GF-D8 (cell line): ENCODE measurements around the gene PRDM16.
"Not testable (repeated sequence)": the region's sequence is repeated elsewhere in the genome, so short reads cannot be mapped to it uniquely, and the experiment has no call there.

Source experiments
- DNase-seq: peaks from one replicate; lab custom pipeline; 2025; lab: John Stamatoyannopoulos, UW

The PRDM16 gene

GRCh38 chr1:3082051-3082450 lies 13.0 kb downstream of the PRDM16 start:
- DNase-seq, result no peak

DNA sequence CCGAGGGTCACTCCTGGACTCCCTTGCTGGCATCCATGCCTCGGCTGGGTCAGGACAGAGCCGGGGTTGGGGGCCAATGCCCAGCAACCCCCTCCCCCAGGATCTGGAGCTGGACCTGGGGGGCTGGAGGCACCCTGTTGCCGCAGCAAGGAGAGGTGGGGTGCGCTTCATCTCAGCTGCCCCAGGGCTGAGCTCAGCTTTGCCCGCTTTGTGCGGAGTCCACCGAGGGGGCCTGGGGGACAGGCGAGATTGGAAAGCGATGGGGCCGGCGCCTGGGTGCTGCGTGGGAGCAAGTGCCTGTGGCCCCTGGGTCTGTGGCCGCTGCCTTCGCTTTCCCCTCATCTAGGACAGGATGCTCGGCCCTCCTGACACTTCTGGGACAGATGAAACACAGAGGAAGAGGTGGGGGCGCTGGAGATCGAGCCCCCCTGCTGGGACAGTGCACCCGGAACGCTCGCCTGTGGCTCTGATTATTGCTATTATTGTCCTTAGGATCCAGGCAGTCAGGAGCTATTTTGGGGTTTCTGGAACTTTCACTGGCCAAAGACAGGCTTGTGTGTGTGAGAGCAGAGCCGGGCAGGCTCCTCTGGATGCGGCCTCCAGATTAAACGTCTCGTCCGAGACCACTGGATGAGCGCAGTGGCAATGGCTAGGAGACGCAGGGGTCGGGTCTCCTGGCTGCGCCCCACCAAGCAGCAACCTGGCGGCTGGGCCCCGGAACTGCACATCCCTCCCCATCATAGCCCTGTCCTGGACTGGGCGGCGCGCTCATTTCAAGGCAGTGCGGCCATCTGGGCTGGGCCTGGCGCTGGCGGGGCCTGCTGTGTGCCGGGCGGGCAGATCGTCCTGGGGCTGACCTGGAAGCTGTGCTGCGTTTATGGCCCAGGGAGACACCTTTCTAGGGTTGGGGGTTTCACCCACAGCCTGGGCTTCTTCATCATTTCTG lies 13.8 kb downstream of the PRDM16 start:
- DNase-seq, result no peak

- DNase-seq, result no peak
Observed at GRCh38 chr1:3084154-3084553, 15.2 kb downstream of the PRDM16 start.

- DNase-seq, result no peak
Observed at GRCh38 chr1:3084726-3085125, 15.7 kb downstream of the PRDM16 start.

DNA sequence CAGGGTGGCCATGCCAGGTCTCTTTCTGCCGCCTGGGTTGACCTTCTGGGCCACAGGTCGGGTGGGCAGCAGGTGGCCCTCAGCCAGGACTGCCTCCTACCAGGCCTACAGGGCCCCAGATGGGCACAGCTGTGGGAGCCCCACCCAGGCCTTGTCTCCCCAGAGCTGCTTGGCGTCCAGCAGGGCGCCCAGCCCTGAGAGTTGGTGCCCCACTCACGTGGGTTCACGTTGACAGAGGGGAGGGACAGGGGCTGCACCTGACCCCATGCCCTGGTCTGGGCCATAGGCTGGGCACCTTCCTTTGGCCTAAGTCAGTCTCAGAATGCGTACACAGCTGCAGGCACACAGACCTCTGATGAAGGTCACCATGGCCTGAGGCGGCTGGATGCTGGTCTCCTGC lies 16.7 kb downstream of the PRDM16 start:
- no peak for DNase-seq

DNA sequence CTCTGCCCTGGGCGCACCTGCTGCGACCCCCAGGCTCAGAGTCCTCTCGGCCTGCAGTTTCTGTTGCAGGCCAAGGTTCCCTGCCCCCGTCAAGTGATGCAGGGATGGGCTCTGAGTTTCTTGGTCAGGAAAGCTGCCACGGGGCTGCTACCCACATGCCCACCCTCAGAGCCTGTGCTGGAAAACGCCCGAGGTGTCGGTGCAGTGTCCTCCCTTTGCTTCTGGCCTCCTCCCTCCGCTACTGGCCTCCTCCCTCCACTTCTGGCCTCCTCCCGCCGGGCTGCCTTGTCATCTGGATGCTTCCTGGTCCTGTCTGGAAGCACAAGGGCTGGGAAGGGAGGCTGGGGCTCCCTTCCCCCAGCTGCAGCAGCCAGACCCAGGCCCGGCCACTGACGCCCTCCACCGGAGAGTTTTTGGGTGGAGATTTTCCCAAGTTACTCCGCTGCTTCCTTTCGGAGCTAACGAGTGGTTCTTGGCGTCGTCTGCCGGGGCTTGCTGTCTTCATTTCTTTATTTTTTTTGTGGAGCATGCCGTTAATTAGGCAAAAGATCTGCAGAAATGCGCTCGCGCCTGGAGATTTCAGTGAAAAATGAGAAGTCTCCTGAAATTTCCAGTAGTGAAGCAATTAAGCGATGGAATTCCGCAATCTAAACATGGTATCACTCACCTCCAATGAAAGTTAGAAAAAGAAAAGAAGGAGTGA lies 17.4 kb downstream of the PRDM16 start:
- DNase-seq, result no peak

DNA sequence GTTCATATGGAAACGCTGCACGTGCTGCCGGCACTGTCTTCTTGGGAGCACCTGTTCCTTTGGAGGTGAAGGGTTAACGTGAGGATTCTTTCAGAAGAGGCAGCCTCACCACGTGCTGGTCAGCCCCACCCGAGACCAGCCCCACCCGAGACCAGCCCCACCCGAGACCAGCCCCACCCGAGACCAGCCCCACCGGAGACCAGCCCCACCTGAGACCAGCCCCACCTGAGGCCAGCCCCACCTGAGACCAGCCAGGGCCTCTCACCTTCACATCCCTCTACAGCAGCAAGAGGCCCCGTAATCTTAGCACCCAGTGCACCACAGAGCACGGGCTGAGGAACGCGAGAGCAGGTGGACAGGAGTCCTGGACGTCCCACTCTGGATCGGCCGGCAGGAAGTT lies 18.0 kb downstream of the PRDM16 start:
- DNase-seq, result no peak

- DNase-seq, result not testable (repeated sequence)
Observed at GRCh38 chr1:3087946-3088668, 19.1 kb downstream of the PRDM16 start.

DNA sequence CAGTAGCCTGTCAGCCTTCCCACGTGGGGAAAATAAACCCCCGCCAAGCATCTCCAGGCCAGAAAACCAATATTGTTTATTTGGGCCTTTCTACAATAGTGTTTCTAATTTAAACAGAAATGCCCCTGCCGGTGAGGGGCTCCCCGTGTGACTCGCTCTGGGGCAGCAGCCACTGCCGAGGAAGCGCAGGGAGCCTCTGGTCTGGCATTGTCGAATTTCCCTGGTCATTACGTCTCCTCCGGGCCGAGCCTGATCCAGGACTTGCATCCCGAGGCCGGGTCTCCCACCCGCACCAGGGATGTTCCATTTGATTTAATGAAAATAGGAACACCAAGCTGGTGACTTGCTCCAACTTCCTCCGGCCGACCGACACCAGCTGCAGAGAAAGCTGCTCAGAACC lies 20.5 kb downstream of the PRDM16 start:
- DNase-seq, result no peak

DNA sequence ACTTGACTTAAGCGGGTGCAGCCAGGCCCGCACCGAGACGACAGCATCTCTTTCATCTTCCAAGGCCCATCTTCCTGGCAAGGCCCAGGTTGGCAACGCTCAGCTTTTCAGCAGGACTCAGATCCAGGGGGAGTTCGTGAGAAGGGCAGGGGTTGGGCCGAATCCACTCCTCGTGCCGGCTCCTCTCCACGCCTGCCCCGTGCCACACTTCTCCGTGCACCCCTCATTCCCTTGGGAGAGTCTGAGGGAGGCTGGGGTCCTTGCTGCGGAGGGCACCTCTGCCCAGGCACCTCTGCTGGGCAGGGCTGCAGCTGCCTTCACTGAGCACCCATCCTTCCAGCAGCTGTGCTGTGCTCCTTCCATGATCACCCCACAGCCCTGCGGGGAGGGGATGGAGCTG lies 22.3 kb downstream of the PRDM16 start:
- DNase-seq, result no peak

DNA sequence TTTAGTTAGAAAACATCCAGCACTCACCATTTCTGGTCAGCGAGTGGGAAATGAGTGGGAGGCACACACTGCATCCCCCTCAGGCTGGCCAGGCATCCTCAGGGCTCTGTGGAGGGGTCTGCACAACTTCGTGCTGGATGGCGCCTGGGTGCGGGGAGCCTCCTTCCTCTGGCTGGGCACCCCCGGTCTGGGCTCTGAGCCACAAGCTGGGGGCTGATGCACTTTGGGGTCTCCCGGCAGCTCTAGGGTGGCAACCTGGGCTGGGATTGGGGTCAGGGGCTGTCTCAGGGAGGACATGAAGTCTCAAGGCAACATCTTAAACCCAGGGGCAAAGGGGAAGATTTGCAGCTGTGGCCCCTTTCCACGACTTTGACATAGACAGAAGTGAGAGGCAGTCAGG lies 23.5 kb downstream of the PRDM16 start:
- no peak for DNase-seq

- peak; percentile 42 for DNase-seq
Observed at GRCh38 chr1:3093898-3094626, 25.1 kb downstream of the PRDM16 start.

GRCh38 chr1:3094863-3095780 lies 26.1 kb downstream of the PRDM16 start:
- DNase-seq, result no peak

GRCh38 chr1:3096345-3096744 lies 27.3 kb downstream of the PRDM16 start:
- no peak for DNase-seq

DNA sequence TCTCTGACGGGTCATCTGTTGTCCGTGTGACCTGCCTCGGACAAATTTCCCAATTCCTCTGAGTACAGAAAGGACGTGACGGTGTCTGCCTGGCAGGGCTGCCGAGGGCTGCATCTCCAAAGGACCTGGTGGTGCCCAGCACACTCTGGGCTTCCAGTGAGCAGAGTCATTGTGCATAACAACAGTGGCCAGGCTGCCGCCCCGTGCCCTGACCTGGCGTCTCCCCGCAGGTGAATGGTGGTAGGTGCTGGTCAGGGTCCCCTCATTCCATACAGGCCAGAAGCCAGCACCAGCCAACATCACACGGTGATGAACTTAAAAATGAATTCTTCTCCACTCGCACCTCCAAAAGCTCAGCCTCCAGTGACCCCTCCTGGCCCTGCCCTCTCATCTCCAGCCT lies 28.2 kb downstream of the PRDM16 start:
- no peak for DNase-seq

- DNase-seq, result no peak
Observed at GRCh38 chr1:3097861-3098260, 28.9 kb downstream of the PRDM16 start.

GRCh38 chr1:3099861-3100260 lies 30.9 kb downstream of the PRDM16 start:
- no peak for DNase-seq

DNA sequence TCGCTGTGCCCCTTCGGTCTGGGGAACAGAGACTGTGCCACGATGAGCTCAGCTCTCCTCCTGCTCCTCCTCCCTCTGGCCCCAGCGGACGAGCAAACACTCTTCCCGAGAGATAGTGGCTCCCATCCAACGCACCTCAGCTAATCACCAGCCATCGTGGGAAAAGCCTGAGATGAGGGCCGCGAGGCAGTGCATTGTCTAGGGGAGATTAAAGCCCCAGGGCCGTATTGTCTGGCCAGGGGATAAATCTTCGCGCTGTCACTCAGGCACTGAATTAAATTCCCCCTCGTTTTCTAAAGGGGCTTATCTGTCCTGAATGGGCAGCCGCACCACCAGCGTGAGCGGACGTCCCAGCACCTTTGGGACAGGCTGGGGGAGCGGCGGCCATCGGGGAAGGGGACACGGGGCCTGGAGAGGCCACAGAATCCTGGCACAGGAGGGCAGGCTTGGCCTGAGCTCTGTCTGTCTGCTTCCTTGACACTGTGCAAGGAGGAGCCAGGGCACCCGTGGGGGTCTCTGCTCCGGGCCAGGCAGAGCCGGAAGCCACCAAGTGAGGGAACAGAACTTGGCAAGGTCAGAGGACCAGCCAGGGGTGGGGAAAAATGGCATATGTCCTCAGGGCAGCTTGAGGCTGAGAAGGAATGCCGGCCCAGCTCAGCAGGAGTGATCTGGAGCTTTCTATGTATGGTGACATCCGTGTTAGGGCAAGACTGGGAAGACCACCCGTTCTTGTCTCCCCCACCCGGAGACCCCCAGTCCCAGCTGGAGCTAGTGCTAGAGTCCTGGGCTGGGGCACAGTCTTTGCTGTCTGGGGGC lies 32.3 kb downstream of the PRDM16 start:
- DNase-seq, result no peak

GRCh38 chr1:3102641-3103040 lies 33.6 kb downstream of the PRDM16 start:
- no peak for DNase-seq
